ENCODE results near the gene ALK. TPM values are rescaled to one million over a fixed set of nuclear protein-coding genes. Genes with fewer than 3 reads are reported as not detected.

Gene ALK
- total RNA-seq, 1 donor from 2014 or later = 0.14 TPM

GRCh38 chr2:29549069-29549380 lies 372.4 kb downstream of the ALK start:
- intact Hi-C loops (cut with micrococcal nuclease) = no loop called here
- Histone ChIP-seq H3K36me3 (no peaks in the 10 kb centered on the region), H3K27ac (replicated peaks) (no peak overlapping the region), H3K9me3 (replicated peaks) (no peaks in the 10 kb centered on the region), H3K4me3 (no peak overlapping the region), H3K27me3 (ENCODE audit: low read depth) (peaks cover 29% of the 10 kb centered on the region), H3K4me1 (no peaks in the 10 kb centered on the region)
- DNase-seq = no peak
- no peak for TF ChIP-seq CTCF (IDR thresholded peaks at IDR 0.05; ENCODE audit: borderline replicate concordance)

GRCh38 chr2:29544917-29545316 lies 376.5 kb downstream of the ALK start:
- DNase-seq = no peak
- Histone ChIP-seq H3K9me3 (replicated peaks) (no peaks in the 10 kb centered on the region), H3K36me3 (no peaks in the 10 kb centered on the region), H3K4me3 (no peak overlapping the region), H3K27me3 (ENCODE audit: low read depth) (peaks cover 30% of the 10 kb centered on the region), H3K27ac (replicated peaks) (no peak overlapping the region), H3K4me1 (no peaks in the 10 kb centered on the region)
- no peak for TF ChIP-seq CTCF (IDR thresholded peaks at IDR 0.05; ENCODE audit: borderline replicate concordance)
- intact Hi-C loops (cut with micrococcal nuclease) = no loop called here

- Histone ChIP-seq H3K4me1 (no peaks in the 10 kb centered on the region), H3K36me3 (no peaks in the 10 kb centered on the region), H3K9me3 (replicated peaks) (no peaks in the 10 kb centered on the region), H3K27me3 (ENCODE audit: low read depth) (peaks cover 30% of the 10 kb centered on the region), H3K4me3 (no peak overlapping the region), H3K27ac (replicated peaks) (no peak overlapping the region)
- no peak for DNase-seq
- intact Hi-C loops (cut with micrococcal nuclease) = no loop called here
- no peak for TF ChIP-seq CTCF (IDR thresholded peaks at IDR 0.05; ENCODE audit: borderline replicate concordance)
Observed at GRCh38 chr2:29544031-29544430, 377.4 kb downstream of the ALK start.

GRCh38 chr2:29535188-29535587 lies 386.2 kb downstream of the ALK start:
- DNase-seq = no peak
- no peaks in the 10 kb centered on the region for H3K36me3 ChIP-seq
- H3K4me3 ChIP-seq = no peak overlapping the region
- TF ChIP-seq CTCF (IDR thresholded peaks at IDR 0.05; ENCODE audit: borderline replicate concordance) = no peak
- H3K4me1 ChIP-seq = no peaks in the 10 kb centered on the region
- intact Hi-C loops (cut with micrococcal nuclease) = no loop called here
- no peaks in the 10 kb centered on the region for H3K9me3 ChIP-seq (replicated peaks)
- peaks cover 20% of the 10 kb centered on the region for H3K27me3 ChIP-seq (ENCODE audit: low read depth)
- no peak overlapping the region for H3K27ac ChIP-seq (replicated peaks)

- H3K4me1 ChIP-seq = peaks cover 14% of the 10 kb centered on the region
- intact Hi-C loops (cut with micrococcal nuclease) = no loop called here
- H3K4me3 ChIP-seq = no peak overlapping the region
- DNase-seq = no peak
- no peaks in the 10 kb centered on the region for H3K9me3 ChIP-seq (replicated peaks)
- peaks cover 46% of the 10 kb centered on the region for H3K27me3 ChIP-seq (ENCODE audit: low read depth)
- TF ChIP-seq CTCF (IDR thresholded peaks at IDR 0.05; ENCODE audit: borderline replicate concordance) = no peak
- no peak overlapping the region for H3K27ac ChIP-seq (replicated peaks)
- no peaks in the 10 kb centered on the region for H3K36me3 ChIP-seq
Observed at GRCh38 chr2:29532436-29532835, 388.9 kb downstream of the ALK start.

- TF ChIP-seq CTCF (IDR thresholded peaks at IDR 0.05; ENCODE audit: borderline replicate concordance) = no peak
- no peaks in the 10 kb centered on the region for H3K9me3 ChIP-seq (replicated peaks)
- peaks cover 54% of the 10 kb centered on the region for H3K27me3 ChIP-seq (ENCODE audit: low read depth)
- DNase-seq = no peak
- no peak overlapping the region for H3K27ac ChIP-seq (replicated peaks)
- no peak overlapping the region for H3K4me3 ChIP-seq
- intact Hi-C loops (cut with micrococcal nuclease) = no loop called here
- H3K4me1 ChIP-seq = peaks cover 14% of the 10 kb centered on the region
- H3K36me3 ChIP-seq = no peaks in the 10 kb centered on the region
Observed at GRCh38 chr2:29531626-29532025, 389.8 kb downstream of the ALK start.

Data from left ventricle myocardium inferior (tissue), 1 donor.